GM21447 (cell line): ENCODE results near the gene DGAT2.

Experiments
- ATAC-seq: cut with Tn5 transposase; IDR thresholded peaks from one replicate; pipeline ENCODE4 v1.9.1; 2021; ENCODE audit not compliant: unreplicated experiment

DGAT2 gene

DNA sequence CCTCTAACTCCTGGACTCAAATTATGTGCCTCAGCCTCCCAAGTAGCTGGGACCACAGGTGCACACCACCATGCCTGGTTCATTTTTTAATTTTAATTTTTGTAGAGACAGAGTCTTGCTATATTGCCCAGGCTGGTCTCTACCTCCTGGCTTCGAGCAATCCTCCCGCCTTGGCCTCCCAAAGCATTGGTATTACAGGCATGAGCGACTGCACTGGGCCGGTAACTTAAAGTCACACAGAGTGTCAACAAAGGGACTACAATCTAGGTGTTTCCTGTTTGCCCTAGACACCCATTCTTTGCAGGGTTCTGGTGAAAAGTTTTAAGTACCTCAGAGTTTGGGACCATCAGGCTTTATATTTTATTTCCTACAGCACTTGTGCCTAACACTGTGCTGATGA is 54.8 kb downstream of the DGAT2 start:
- no peak for ATAC-seq

DNA sequence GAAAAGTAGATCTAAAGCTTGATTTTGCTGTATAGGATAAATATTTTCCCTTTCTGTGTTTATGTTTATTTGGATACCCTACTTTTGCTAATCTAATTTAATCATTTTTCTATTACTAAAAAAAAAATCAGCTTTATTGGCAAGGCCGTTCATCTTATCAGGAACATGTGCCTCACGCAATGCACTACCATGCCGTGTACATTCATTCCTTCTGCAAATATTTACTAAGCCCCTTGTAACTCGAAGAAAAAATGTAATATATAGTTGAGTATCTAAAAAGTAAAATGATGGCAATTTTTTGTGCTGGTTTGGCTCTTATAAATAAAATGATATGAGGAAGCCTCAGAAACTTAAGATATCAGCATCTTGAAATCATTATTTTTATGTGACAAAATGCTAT is 55.4 kb downstream of the DGAT2 start:
- no peak for ATAC-seq

DNA sequence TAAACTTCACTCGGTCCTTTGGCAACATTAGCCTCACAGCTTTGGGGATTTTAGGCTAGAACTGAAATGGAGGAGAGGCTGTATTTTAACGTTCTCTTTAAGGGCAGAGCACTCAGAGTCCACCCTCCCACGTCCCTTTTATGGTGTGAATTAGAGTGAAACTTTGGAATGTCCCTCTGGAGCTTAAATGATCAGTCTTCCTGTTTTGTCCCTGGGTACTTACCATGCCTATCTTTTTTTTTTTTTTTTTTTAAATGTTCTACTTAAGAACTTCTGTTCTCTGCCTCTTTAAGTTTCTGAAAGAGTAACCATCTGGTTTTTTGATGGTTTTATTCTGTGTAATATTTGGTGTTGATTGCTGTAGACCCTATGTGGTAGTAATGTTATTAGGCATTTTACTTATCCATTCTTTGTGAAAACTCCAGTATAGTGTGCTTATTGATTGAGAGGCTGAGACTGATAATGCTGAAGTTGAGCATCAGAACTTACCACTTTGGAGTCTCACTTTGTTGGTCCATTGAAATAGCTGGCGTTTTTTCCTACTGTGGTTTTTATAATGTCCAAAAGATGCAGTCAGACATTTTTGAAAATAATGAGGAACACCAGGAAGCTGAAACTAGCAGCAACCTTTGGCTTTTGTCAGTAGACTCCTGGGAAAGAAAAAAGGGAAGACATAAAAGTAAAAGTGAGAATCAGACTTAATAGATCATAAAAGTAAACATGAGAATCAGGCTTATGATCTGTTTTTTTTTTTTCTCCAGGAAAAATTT is 58.1 kb downstream of the DGAT2 start:
- no peak for ATAC-seq

DNA sequence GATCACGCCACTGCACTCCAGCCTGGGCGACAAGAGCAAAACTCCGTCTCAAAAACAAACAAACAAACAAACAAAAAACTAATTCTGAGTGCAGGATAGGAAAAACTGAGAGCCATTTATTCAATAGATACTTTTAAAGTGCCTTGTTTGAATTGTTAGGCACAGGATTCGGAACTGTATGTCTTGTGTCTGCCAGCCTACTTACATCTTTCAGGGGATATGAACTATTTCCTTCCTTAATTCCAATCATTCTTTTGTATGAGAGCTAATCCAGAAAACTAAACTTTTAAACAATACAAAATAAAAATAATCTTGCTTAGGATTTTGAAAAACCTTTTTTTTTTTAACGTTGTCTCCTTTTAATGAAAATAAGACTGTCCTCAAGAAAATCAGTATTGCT is 59.0 kb downstream of the DGAT2 start:
- ATAC-seq: no peak

DNA sequence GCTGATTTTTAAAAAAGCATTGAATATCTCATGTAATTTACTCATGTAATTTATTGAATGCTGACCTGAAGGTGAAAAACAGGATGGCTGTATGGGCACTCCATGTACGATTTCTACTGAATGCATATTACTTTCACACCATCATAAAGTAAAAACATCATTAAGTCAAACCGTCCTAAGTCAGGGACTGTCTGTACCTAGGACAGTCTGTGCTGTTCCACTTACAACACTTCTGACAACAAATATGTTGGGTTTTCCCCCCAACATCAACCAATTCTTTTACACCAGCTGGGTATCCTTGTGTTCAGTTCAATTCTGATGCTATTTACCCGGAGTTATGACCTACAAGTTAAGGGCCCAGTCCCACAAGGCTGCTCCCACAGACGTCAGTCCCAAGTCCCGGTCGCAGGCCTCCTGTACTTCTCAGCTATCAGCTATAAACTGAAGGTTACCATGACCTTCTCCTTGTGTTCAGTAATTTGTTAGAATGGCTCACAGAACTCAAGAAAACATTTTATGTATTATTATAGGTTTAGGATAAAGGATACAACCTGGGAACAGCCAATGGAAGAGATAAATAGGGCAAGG is 63.4 kb downstream of the DGAT2 start:
- ATAC-seq: no peak

DNA sequence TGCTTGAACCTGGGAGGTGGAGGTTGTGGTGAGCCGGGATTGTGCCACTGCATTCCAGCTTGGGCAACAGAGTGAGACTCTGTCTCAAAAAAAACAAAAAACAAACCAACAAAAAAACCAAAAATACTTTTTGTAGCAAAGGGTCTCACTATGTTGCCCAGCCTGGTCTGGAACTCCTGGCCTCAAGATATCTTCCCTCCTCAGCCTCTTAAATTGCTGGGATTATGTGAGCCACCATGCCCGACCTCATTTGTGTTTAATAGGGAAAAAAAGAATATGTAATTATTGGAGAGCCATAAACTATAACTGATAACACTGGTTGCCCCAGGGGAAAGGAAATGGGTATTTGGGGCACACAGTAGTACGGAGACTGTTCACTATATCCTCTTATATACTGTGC is 66.2 kb downstream of the DGAT2 start:
- ATAC-seq: no peak

DNA sequence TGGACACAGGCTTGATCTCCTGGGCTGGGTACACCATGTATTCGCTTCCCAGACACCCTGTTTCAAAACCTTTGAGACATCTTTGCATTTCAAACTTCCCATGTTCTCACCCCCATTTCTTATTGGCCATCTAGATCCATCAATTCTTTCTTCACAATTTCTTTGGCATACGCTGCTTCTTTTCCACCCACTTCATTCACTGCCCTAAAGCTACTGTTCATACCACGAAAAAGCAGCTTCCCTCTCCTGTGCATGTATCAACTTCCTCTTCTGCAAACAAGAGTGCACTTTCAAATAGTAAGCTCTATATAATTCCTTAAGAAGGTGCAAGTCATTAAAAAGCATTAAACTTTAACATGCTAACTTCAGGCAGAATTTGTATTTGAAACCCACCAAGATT is 67.8 kb downstream of the DGAT2 start:
- ATAC-seq: no peak

DNA sequence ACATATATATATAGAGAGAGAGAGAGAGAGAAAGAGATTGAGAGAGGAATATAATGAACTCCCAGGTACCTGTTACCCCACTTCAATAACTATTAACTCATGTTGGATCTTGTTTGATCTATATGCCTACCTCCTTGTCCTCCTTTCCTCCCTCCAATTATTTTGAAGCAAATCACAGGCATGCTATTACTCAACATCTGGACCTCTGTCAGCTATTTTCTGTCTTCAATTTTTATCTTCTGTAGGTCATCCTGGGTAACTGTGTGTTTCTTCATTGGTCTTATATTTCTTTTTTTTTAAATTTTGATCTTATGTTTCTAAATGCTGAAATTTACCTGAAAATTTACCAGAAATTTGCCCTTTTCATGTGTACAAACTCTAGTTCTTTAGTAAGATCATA is 71.3 kb downstream of the DGAT2 start:
- ATAC-seq: no peak

DNA sequence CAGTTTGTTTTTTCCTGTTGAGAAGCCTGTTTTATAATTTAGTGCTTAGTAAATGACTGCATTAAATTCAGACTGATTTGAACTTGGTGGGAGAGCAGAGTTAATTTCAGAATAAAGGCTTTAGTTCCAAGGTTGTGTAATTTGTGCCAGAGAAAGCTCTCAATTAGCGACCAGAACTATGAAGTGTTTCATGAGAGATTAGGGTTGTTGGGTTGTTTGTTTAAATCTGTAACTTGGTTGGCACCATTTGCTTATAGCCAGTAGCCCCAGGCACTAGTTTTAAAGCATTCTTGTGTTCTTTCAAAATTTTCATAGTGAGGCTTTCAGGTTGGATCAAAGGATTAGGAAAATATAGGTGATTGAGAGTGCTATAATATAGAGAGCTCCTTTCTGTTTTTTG is 71.9 kb downstream of the DGAT2 start:
- ATAC-seq: no peak

DNA sequence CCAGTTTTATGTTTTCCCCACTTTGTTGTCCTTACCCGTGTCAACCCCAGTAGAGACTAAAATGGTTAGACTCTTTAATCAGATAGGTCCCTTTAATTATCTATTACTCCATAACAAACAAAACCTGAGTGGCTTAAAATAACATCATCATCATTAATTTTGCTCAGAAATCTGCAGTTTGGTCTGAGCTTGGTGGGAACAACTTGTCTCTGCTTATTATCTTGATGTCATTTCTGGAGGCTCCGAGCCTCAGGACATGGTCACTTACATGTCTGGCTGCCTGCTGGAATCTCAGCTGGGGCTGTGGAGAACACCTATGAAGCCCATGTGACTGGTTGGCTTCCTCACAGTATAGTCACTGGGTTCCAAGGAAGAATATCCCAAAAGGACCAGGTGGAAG is 73.2 kb downstream of the DGAT2 start:
- no peak for ATAC-seq

DNA sequence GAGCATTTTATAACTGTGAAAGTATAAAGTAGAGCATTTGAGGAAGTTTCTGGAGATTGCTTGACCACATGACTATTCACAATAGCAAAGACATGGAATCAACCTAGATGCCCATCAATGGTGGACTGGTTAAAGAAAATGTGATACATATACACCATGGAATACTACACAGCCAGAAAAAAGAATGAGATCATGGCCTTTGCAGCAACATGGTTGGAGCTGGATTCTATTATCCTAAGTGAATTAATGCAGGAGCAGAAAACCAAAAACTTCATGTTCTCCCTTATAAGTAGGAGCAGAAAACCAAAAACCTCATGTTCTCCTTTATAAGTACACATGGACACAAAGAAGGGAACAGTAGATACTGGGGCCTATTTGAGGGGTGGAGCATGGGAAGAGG is 76.7 kb downstream of the DGAT2 start:
- no peak for ATAC-seq

DNA sequence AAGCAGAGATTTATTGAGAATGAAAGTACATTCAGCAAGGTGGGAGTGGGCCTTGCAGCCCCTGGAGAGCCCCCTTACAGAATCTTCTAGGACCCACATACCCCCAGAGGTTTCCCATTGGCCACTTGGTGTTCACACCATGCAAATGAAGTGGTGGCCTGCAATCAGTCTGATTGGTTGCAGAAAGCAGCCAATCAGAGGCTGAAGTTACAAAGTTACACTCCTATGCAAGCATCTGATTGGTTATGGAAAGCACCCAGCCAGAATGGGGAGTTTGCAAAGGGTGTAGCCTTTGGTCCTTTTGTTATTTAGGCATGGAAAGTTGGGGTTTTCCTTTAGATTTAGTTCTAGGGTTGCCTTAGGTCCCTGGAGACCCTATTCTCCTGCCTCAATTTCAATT is 81.3 kb downstream of the DGAT2 start:
- no peak for ATAC-seq

DNA sequence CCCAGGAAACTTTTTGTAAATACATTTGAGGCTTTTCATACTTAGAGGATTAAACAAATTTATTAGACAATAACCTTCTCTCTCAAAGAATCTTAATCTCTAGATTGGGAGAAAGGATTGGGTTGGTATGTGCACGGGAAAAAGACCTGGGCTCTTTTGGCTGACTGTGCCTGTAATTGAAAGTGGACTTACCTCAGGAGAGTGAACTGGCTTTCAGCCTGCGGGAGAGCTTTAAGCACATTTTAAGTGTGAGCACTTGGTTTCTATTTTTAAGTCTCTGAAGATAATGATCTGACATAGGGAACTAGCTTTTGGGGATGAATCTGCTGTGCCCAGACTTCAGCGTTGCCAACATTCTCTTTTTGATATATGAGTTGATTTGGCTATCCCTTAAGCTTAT is 82.2 kb downstream of the DGAT2 start:
- ATAC-seq: no peak
